HCT116 (cell line): ENCODE measurements around the gene STK16. TPM values are rescaled to one million over a fixed set of nuclear protein-coding genes. Genes with fewer than 3 reads are reported as not detected.

ENCODE experiments used
- ATAC-seq: fragments of 200-7000 bp; cut with Tn5 transposase; 2 replicates; pipeline ENCODE4 v1.9.1; 2020; ENCODE audit warnings: mild to moderate bottlenecking, moderate library complexity
- BruUV-seq: library from RNA; stranded (reverse); fragments of 400-500 nt; replicated peaks from 2 replicates; lab custom pipeline; 2021; lab: Mats Ljungman, UMichigan
- CTCF ChIA-PET: fragments of 300-600 bp; sonication (Branson Sonifier 250); formaldehyde crosslinking; loops from one replicate; lab custom pipeline; 2021; ENCODE audit warnings: antibody characterized with exemption; lab: Charles Lee
- POLR2A ChIA-PET: fragments of 300-600, 350-600 bp; sonication (Branson Sonifier 250); formaldehyde crosslinking; loops from one replicate; lab custom pipeline; 2021; ENCODE audit warnings: antibody characterized with exemption; lab: Charles Lee
- RAD21 ChIA-PET, 2 experiments: fragments of 300-600 bp; sonication (Branson Sonifier 250); formaldehyde crosslinking; loops; one replicate each; lab custom pipeline; 2023; ENCODE audit warnings: low total read pairs in 2 of 2; ENCODE audit not compliant: uncharacterized antibody in 2 of 2, unreplicated experiment in 2 of 2, low non-redundant PET in 1 of 2; lab: Charles Lee
- DNase-seq: peaks from one replicate; pipeline ENCODE4 v3.0.0-alpha.2; 2010; ENCODE audit warnings: low read depth, low spot score
- H2AFZ ChIP-seq: fragments of 200-600 bp; shearing (Covaris generic), sonication (generic); 2 replicates; pipeline ENCODE4 v1.6.1; 2017; ENCODE audit warnings: low read depth, mixed run types, mixed read lengths, antibody characterized with exemption, low read length; ENCODE audit not compliant: poor library complexity, severe bottlenecking
- H3K27ac ChIP-seq: 2 replicates; pipeline ENCODE4 v1.5.1; 2012; ENCODE audit warnings: low read depth, low read length
- H3K27me3 ChIP-seq: fragments of 200-600 bp; sonication (generic); 2 replicates; pipeline ENCODE4 v1.6.1; 2016; ENCODE audit warnings: mixed run types, low read length, mixed read lengths; ENCODE audit not compliant: insufficient read depth
- H3K36me3 ChIP-seq, 2 experiments: fragments of 200-500 bp in 1 of 2; fragments of 200-600 bp in 1 of 2; sonication (Bioruptor generic) in 1 of 2; sonication (generic) in 1 of 2; 2 replicates each; pipeline versions ENCODE4 v1.5.1 to v1.6.1; 2014 to 2016; ENCODE audit warnings: low read length in 2 of 2, inconsistent platforms in 1 of 2, mixed read lengths in 1 of 2, mixed run types in 1 of 2; ENCODE audit not compliant: insufficient read depth in 2 of 2, control insufficient read depth in 1 of 2
- H3K4me1 ChIP-seq, 2 experiments: fragments of 200-600 bp in 1 of 2; sonication (generic) in 1 of 2; 2 replicates each; pipeline versions ENCODE4 v1.5.1 to v1.6.1; 2012 to 2017; ENCODE audit warnings: low read length in 2 of 2, inconsistent platforms in 1 of 2, mild to moderate bottlenecking in 1 of 2, mixed read lengths in 1 of 2, mixed run types in 1 of 2, moderate library complexity in 1 of 2; ENCODE audit not compliant: insufficient read depth in 2 of 2, control insufficient read depth in 1 of 2
- H3K4me2 ChIP-seq: fragments of 200-600 bp; sonication (generic); 2 replicates; pipeline ENCODE4 v1.6.1; 2017; ENCODE audit warnings: mixed run types, low read length, mixed read lengths
- H3K4me3 ChIP-seq, 2 experiments: fragments of 200-600 bp in 1 of 2; sonication (generic) in 1 of 2; replicated peaks in 1 of 2; 2 replicates each; pipeline ENCODE4 v1.5.1; 2011 to 2016; ENCODE audit warnings: low read length in 2 of 2, control low read depth in 1 of 2, low read depth in 1 of 2, mild to moderate bottlenecking in 1 of 2, mixed read lengths in 1 of 2, mixed run types in 1 of 2
- H3K79me2 ChIP-seq: fragments of 200-600 bp; sonication (generic); 2 replicates; pipeline ENCODE4 v1.6.1; 2017; ENCODE audit warnings: mild to moderate bottlenecking, mixed run types, low read length, moderate library complexity, mixed read lengths; ENCODE audit not compliant: insufficient read depth
- H3K9ac ChIP-seq: fragments of 200-600 bp; sonication (generic); 2 replicates; pipeline ENCODE4 v1.6.1; 2016; ENCODE audit warnings: low read length, mixed read lengths
- H3K9me2 ChIP-seq: fragments of 200-600 bp; sonication (generic), shearing (Covaris generic); 2 replicates; pipeline ENCODE4 v1.6.1; 2017; ENCODE audit warnings: mixed run types, mild to moderate bottlenecking, moderate library complexity; ENCODE audit not compliant: insufficient read depth
- H3K9me3 ChIP-seq, 2 experiments: fragments of 200-500 bp in 1 of 2; fragments of 200-600 bp in 1 of 2; sonication (Bioruptor generic) in 1 of 2; sonication (generic) in 1 of 2; 2 replicates each; pipeline ENCODE4 v1.6.1; 2014 to 2017; ENCODE audit warnings: low read length in 2 of 2, mixed read lengths in 2 of 2, inconsistent platforms in 1 of 2, low read depth in 1 of 2, mild to moderate bottlenecking in 1 of 2, mixed run types in 1 of 2, moderate library complexity in 1 of 2; ENCODE audit not compliant: control insufficient read depth in 1 of 2, insufficient read depth in 1 of 2
- H4K20me1 ChIP-seq: fragments of 200-600 bp; sonication (generic), shearing (Covaris generic); 2 replicates; pipeline ENCODE4 v1.6.1; 2017; ENCODE audit warnings: mixed run types, mild to moderate bottlenecking, moderate library complexity; ENCODE audit not compliant: insufficient read depth
- EZH2phosphoT487 ChIP-seq: fragments of 200-600 bp; IDR thresholded peaks from 2 replicates; pipeline ENCODE4 v1.6.1; 2018; ENCODE audit warnings: antibody characterized with exemption, borderline replicate concordance
- POLR2AphosphoS5 ChIP-seq: IDR thresholded peaks from 2 replicates; pipeline ENCODE4 v1.6.1; 2011; ENCODE audit warnings: mild to moderate bottlenecking, low read depth, low read length, moderate library complexity
- SIN3A ChIP-seq: IDR thresholded peaks from 2 replicates; pipeline ENCODE4 v1.6.1; 2012; ENCODE audit warnings: low read depth
- ZBTB33 ChIP-seq: IDR thresholded peaks from 2 replicates; pipeline ENCODE4 v1.6.1; 2011; ENCODE audit warnings: mild to moderate bottlenecking, low read length, moderate library complexity; ENCODE audit not compliant: insufficient replicate concordance; ENCODE audit errors: extremely low read depth
- intact Hi-C: fragments of 100-400 bp; cut with micrococcal nuclease; formaldehyde crosslinking; loops from 2 replicates; pipeline ENCODE4 v1.10.0; 2022
- total RNA-seq: library from RNA; stranded (reverse); gene quantifications from one replicate; pipeline ENCODE4 v1.2.1, GENCODE V29; 2021; ENCODE audit not compliant: unreplicated experiment
- TF ChIP-seq, protein P1 (sequence below): IDR thresholded peaks from 2 replicates; pipeline ENCODE4 v1.6.1; 2012
- TF ChIP-seq, protein P2 (sequence below), 3 experiments: fragments of 200-600 bp in 1 of 3; sonication (generic) in 1 of 3; IDR thresholded peaks in 2 of 3; conservative IDR thresholded peaks in 1 of 3; 2 replicates each; pipeline ENCODE4 v1.5.1; 2012 to 2017; ENCODE audit warnings: low read depth in 2 of 3, low read length in 2 of 3, antibody characterized with exemption in 1 of 3, borderline replicate concordance in 1 of 3, control low read depth in 1 of 3, mild to moderate bottlenecking in 1 of 3, mixed read lengths in 1 of 3, mixed run types in 1 of 3, moderate library complexity in 1 of 3; ENCODE audit not compliant: insufficient read depth in 1 of 3

The STK16 gene
- total RNA-seq, 1 experiment from 2014 or later, result 31.4 TPM

GRCh38 chr2:219285373-219285735 lies 40.1 kb downstream of the STK16 start (continued):
- TF ChIP-seq ZBTB33 (no peak), EZH2phosphoT487 (no peak)
- TF ChIP-seq, protein P1, sequence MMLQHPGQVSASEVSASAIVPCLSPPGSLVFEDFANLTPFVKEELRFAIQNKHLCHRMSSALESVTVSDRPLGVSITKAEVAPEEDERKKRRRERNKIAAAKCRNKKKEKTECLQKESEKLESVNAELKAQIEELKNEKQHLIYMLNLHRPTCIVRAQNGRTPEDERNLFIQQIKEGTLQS, result no peak

DNA sequence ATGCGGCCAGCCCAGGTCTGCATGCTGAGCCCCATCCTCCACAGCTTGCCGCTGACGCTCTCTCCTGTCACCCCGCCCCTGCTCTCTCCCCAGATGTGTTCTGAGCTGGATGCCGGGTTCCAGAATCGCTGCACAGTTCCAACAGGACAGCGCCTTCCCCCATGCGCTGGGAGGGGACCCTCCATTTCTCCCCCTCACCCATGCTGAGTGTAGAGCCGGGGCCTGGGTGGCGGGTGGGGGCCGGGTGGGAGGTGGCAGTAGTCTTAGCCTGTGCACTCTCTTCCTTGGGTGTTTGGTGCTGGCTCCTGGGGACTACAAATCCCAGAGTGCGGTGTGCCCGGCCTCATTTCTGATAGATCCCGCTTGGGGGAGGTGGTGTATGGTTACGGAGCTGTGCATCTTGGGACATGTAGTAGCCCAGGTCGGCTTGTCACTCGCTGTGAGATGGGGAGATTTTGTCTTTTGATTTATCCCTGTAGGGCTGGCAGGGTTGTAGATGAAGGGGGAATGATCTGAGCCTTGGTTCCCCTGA lies 40.7 kb downstream of the STK16 start:
- Histone ChIP-seq H3K9me3 (no peaks in the 10 kb centered on the region), H2AFZ (no peak overlapping the region), H3K9me2 (no peaks in the 10 kb centered on the region), H3K4me2 (peak overlapping the region; percentile 18; the same call in 1 of the 2 replicates), H4K20me1 (no peaks in the 10 kb centered on the region), H3K4me1 (peaks cover 16 to 18% of the 10 kb centered on the region in 2 experiments), H3K79me2 (no peaks in the 10 kb centered on the region), H3K36me3 (no peaks in the 10 kb centered on the region), H3K4me3 (no peak overlapping the region), H3K9ac (no peak overlapping the region), H3K27ac (peak overlapping the region; percentile 22; the same call in 1 of the 2 replicates), H3K27me3 (no peaks in the 10 kb centered on the region)
- no TSS peak for BruUV-seq
- intact Hi-C loops, result no loop called here
- RAD21 ChIA-PET, result no interaction called here
- POLR2A ChIA-PET, result no interaction called here
- CTCF ChIA-PET, result interaction anchor here (1.7 kb wide), 1 partner anchor 9 kb away, joined by 18 read pairs; no protein-coding TSS in a partner anchor
- DNase-seq, result no peak
- peak; percentile 66 for ATAC-seq
- TF ChIP-seq POLR2AphosphoS5 (no peak), SIN3A (no peak)
- TF ChIP-seq, protein P2, sequence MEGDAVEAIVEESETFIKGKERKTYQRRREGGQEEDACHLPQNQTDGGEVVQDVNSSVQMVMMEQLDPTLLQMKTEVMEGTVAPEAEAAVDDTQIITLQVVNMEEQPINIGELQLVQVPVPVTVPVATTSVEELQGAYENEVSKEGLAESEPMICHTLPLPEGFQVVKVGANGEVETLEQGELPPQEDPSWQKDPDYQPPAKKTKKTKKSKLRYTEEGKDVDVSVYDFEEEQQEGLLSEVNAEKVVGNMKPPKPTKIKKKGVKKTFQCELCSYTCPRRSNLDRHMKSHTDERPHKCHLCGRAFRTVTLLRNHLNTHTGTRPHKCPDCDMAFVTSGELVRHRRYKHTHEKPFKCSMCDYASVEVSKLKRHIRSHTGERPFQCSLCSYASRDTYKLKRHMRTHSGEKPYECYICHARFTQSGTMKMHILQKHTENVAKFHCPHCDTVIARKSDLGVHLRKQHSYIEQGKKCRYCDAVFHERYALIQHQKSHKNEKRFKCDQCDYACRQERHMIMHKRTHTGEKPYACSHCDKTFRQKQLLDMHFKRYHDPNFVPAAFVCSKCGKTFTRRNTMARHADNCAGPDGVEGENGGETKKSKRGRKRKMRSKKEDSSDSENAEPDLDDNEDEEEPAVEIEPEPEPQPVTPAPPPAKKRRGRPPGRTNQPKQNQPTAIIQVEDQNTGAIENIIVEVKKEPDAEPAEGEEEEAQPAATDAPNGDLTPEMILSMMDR (IDR thresholded peaks at IDR 0.05 in 2 of 3, conservative IDR thresholded peaks at IDR 0.05 in 1 of 3; ENCODE audit: borderline replicate concordance in 1 of 3, insufficient read depth in 1 of 3, low read depth in 2 of 3, low read length in 2 of 3), result no peak
- TF ChIP-seq, protein P1, result no peak
